Neural progenitor cell (in vitro differentiated cells): ENCODE results near the gene SULT1C3. TPM values are rescaled to one million over a fixed set of nuclear protein-coding genes. Genes with fewer than 3 reads are reported as not detected.
A peak's percentile ranks its signal among the peaks of the same experiment; 100 is the strongest.

Experiments used
- DNase-seq: peaks from one replicate; pipeline ENCODE4 v3.0.0-alpha.2; 2016; ENCODE audit warnings: low spot score
- H2AFZ ChIP-seq: fragments of 200-600 bp; sonication (generic); replicated peaks from 2 replicates; pipeline ENCODE4 v1.6.1; 2016; ENCODE audit warnings: antibody characterized with exemption
- H3F3A ChIP-seq: fragments of 200-600 bp; sonication (generic); 2 replicates; pipeline ENCODE4 v1.6.1; 2016; ENCODE audit warnings: antibody characterized with exemption, low read depth
- H3K27ac ChIP-seq: fragments of 200-600 bp; sonication (generic); 2 replicates; pipeline ENCODE4 v1.5.1; 2016; ENCODE audit warnings: mild to moderate bottlenecking
- H3K27me3 ChIP-seq: fragments of 200-600 bp; sonication (generic); 2 replicates; pipeline ENCODE4 v1.6.1; 2016; ENCODE audit warnings: mild to moderate bottlenecking, moderate library complexity
- H3K36me3 ChIP-seq: fragments of 200-600 bp; sonication (generic); 2 replicates; pipeline ENCODE4 v1.5.1; 2016
- H3K4me1 ChIP-seq: fragments of 200-600 bp; sonication (generic); 2 replicates; pipeline ENCODE4 v1.6.1; 2016; ENCODE audit warnings: mixed run types
- H3K4me2 ChIP-seq: fragments of 200-600 bp; sonication (generic); 2 replicates; pipeline ENCODE4 v1.6.1; 2016
- H3K4me3 ChIP-seq: fragments of 200-600 bp; sonication (generic); 2 replicates; pipeline ENCODE4 v1.5.1; 2016
- H3K79me2 ChIP-seq: fragments of 200-600 bp; sonication (generic); 2 replicates; pipeline ENCODE4 v1.6.1; 2016; ENCODE audit warnings: low read depth
- H3K9ac ChIP-seq: fragments of 200-600 bp; sonication (generic); 2 replicates; pipeline ENCODE4 v1.6.1; 2016
- H3K9me3 ChIP-seq: fragments of 200-600 bp; sonication (generic); 2 replicates; pipeline ENCODE4 v1.5.1; 2016; ENCODE audit warnings: low read depth
- H4K20me1 ChIP-seq: fragments of 200-600 bp; sonication (generic); 2 replicates; pipeline ENCODE4 v1.6.1; 2016; ENCODE audit warnings: low read depth
- H3K27ac Mint-ChIP-seq: 3 replicates; pipeline ENCODE4 v1.8.0; 2021; ENCODE audit warnings: mixed read lengths
- H3K27me3 Mint-ChIP-seq: 2 replicates; pipeline ENCODE4 v1.8.0; 2022; ENCODE audit warnings: low read depth, mild to moderate bottlenecking, inconsistent platforms, moderate library complexity, mixed read lengths; ENCODE audit not compliant: insufficient read depth
- H3K36me3 Mint-ChIP-seq: 3 replicates; pipeline ENCODE4 v1.8.0; 2021; ENCODE audit warnings: mixed read lengths
- H3K4me1 Mint-ChIP-seq: 3 replicates; pipeline ENCODE4 v1.8.0; 2021; ENCODE audit warnings: mixed read lengths
- H3K4me3 Mint-ChIP-seq: 3 replicates; pipeline ENCODE4 v1.8.0; 2021; ENCODE audit warnings: mild to moderate bottlenecking, moderate library complexity, mixed read lengths
- H3K9me3 Mint-ChIP-seq: 3 replicates; pipeline ENCODE4 v1.8.0; 2020; ENCODE audit warnings: mixed read lengths
- CTCF ChIP-seq: fragments of 200-600 bp; sonication (generic); IDR thresholded peaks from 2 replicates; pipeline ENCODE4 v1.5.1; 2017; ENCODE audit warnings: antibody characterized with exemption, mild to moderate bottlenecking
- EZH2 ChIP-seq: fragments of 200-600 bp; sonication (generic); IDR thresholded peaks from 2 replicates; pipeline ENCODE4 v1.6.1; 2017; ENCODE audit warnings: antibody characterized with exemption, mild to moderate bottlenecking, moderate library complexity
- EZH2phosphoT487 ChIP-seq: fragments of 200-600 bp; sonication (generic); IDR thresholded peaks from 2 replicates; pipeline ENCODE4 v1.6.1; 2017; ENCODE audit warnings: antibody characterized with exemption
- total RNA-seq: library from RNA; depleted of rRNA; stranded (reverse); fragments of >200 nt; gene quantifications from 2 replicates; pipeline ENCODE4 v1.2.3, GENCODE V29; 2015; ENCODE audit warnings: low replicate concordance

Gene SULT1C3
- total RNA-seq, 1 donor from 2014 or later, result not detected

GRCh38 chr2:108260773-108261172 is 21.0 kb downstream of the SULT1C3 start:
- Histone ChIP-seq H3K4me2 (no peak overlapping the region), H3K79me2 (no peaks in the 10 kb centered on the region), H3K36me3 (no peaks in the 10 kb centered on the region), H3K4me1 (peaks cover 12% of the 10 kb centered on the region), H3F3A (peaks cover 3% of the 10 kb centered on the region), H3K27me3 (no peaks in the 10 kb centered on the region), H3K4me3 (no peak overlapping the region), H4K20me1 (no peaks in the 10 kb centered on the region), H2AFZ (no peak overlapping the region), H3K27ac (no peak overlapping the region), H3K9ac (no peak overlapping the region), H3K9me3 (no peaks in the 10 kb centered on the region)
- no peak for TF ChIP-seq CTCF
- no peak for TF ChIP-seq EZH2
- no peak for TF ChIP-seq EZH2phosphoT487
- Mint-ChIP-seq H3K4me1 (no peaks in the 10 kb centered on the region), H3K27ac (no peak overlapping the region), H3K27me3 (no peaks in the 10 kb centered on the region), H3K36me3 (no peaks in the 10 kb centered on the region), H3K4me3 (no peak overlapping the region), H3K9me3 (no peaks in the 10 kb centered on the region)
- no peak for DNase-seq

- no peaks in the 10 kb centered on the region for H3K4me1 Mint-ChIP-seq
Measured at GRCh38 chr2:108262036-108262435, 22.3 kb downstream of the SULT1C3 start.

GRCh38 chr2:108263401-108263800 is 23.6 kb downstream of the SULT1C3 start:
- H3K4me3 Mint-ChIP-seq, result no peak overlapping the region
- no peaks in the 10 kb centered on the region for H3K36me3 ChIP-seq
- H4K20me1 ChIP-seq, result no peaks in the 10 kb centered on the region
- H3K79me2 ChIP-seq, result no peaks in the 10 kb centered on the region
- H3K9ac ChIP-seq, result no peak overlapping the region
- H3K27me3 Mint-ChIP-seq, result no peaks in the 10 kb centered on the region
- H3K4me2 ChIP-seq, result peak overlapping the region; percentile 52
- no peaks in the 10 kb centered on the region for H3K36me3 Mint-ChIP-seq
- H3K9me3 Mint-ChIP-seq, result no peaks in the 10 kb centered on the region
- H3K4me3 ChIP-seq, result no peak overlapping the region
- peak; percentile 54 for DNase-seq
- peaks cover 12% of the 10 kb centered on the region for H3K4me1 ChIP-seq
- H3K9me3 ChIP-seq, result no peaks in the 10 kb centered on the region
- H2AFZ ChIP-seq, result no peak overlapping the region
- H3F3A ChIP-seq, result peaks cover 3% of the 10 kb centered on the region
- H3K27ac ChIP-seq, result no peak overlapping the region
- no peaks in the 10 kb centered on the region for H3K4me1 Mint-ChIP-seq
- H3K27me3 ChIP-seq, result no peaks in the 10 kb centered on the region
- TF ChIP-seq EZH2 (no peak), CTCF (no peak), EZH2phosphoT487 (no peak)
- H3K27ac Mint-ChIP-seq, result no peak overlapping the region

More at GRCh38 chr2:108262036-108262435, 22.3 kb downstream of the SULT1C3 start:
- no peak for TF ChIP-seq CTCF
- TF ChIP-seq EZH2phosphoT487, result no peak
- TF ChIP-seq EZH2, result no peak
- no peaks in the 10 kb centered on the region for H3K9me3 ChIP-seq
- Mint-ChIP-seq H3K36me3 (no peaks in the 10 kb centered on the region), H3K27me3 (no peaks in the 10 kb centered on the region), H3K4me3 (no peak overlapping the region), H3K9me3 (no peaks in the 10 kb centered on the region), H3K27ac (no peak overlapping the region)
- no peaks in the 10 kb centered on the region for H3K79me2 ChIP-seq
- peaks cover 12% of the 10 kb centered on the region for H3K4me1 ChIP-seq
- H3K4me2 ChIP-seq, result no peak overlapping the region
- no peak overlapping the region for H3K4me3 ChIP-seq
- no peak overlapping the region for H3K27ac ChIP-seq
- H3K9ac ChIP-seq, result no peak overlapping the region
- peaks cover 3% of the 10 kb centered on the region for H3F3A ChIP-seq
- DNase-seq, result no peak
- no peaks in the 10 kb centered on the region for H3K36me3 ChIP-seq
- H2AFZ ChIP-seq, result no peak overlapping the region
- H4K20me1 ChIP-seq, result no peaks in the 10 kb centered on the region
- no peaks in the 10 kb centered on the region for H3K27me3 ChIP-seq
